GM18873 (cell line): ENCODE measurements around the gene UNC5B.

Experiments
- ATAC-seq: cut with Tn5 transposase; IDR thresholded peaks from one replicate; pipeline ENCODE4 v1.9.1; 2021; ENCODE audit warnings: mild to moderate bottlenecking, moderate library complexity, moderate number of reproducible peaks; ENCODE audit not compliant: unreplicated experiment, low FRiP score

The UNC5B gene

DNA sequence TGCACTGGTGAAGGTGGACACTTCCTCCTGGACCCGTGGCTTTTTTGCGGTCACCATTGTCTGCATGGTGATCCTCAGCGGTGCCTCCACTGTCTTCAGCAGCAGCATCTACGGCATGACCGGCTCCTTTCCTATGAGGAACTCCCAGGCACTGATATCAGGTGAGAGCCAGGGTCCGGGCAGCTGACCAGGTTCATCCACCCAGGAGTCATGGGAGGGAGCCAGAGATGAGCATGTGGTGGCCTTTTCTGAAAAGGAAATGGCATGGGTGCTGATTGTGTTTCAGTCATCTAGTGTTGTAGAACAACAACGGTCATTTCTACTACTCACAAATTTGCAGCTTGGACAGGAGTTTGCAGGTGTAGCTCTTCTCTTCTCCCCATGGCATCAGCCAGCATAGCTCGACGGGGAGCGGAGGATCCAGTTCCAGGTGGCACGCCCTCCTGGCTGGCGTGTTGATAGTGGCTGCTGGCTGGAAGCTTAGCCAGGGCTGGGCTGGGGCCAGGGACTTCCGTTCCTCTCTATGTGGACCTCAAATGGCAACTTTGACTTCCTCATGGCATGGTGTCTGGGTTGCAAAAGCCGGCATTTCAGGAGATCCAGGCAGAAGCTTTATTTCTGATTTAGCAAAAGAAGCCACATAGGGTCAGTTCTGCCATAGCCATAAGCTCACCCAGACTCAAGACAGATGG is 139.4 kb downstream of the UNC5B start:
- ATAC-seq, result no peak
